ENCODE data around the gene ATP2B1. TPM values are rescaled to one million over a fixed set of nuclear protein-coding genes. Genes with fewer than 3 reads are reported as not detected.

The ATP2B1 gene
- total RNA-seq, 2 donors from 2014 or later, result 14.9 to 18.5 TPM

GRCh38 chr12:89750389-89751351, 42.0 kb upstream of the ATP2B1 start:
- H3K27ac ChIP-seq, result no peak overlapping the region
- no peaks in the 10 kb centered on the region for H3K9me3 ChIP-seq
- DNase-seq (ENCODE audit: low spot score), result no peak
- no peak for TF ChIP-seq CTCF (IDR thresholded peaks at IDR 0.05)
- no peaks in the 10 kb centered on the region for H3K27me3 ChIP-seq
- H3K4me1 ChIP-seq, result no peaks in the 10 kb centered on the region
- no peak overlapping the region for H3K4me3 ChIP-seq
- no peaks in the 10 kb centered on the region for H3K36me3 ChIP-seq

GRCh38 chr12:89748791-89749190, 40.2 kb upstream of the ATP2B1 start:
- Histone ChIP-seq H3K4me1 (no peaks in the 10 kb centered on the region), H3K27ac (no peak overlapping the region), H3K36me3 (no peaks in the 10 kb centered on the region), H3K9me3 (no peaks in the 10 kb centered on the region), H3K27me3 (no peaks in the 10 kb centered on the region), H3K4me3 (no peak overlapping the region)
- no peak for TF ChIP-seq CTCF (IDR thresholded peaks at IDR 0.05)
- DNase-seq (ENCODE audit: low spot score), result no peak

DNA sequence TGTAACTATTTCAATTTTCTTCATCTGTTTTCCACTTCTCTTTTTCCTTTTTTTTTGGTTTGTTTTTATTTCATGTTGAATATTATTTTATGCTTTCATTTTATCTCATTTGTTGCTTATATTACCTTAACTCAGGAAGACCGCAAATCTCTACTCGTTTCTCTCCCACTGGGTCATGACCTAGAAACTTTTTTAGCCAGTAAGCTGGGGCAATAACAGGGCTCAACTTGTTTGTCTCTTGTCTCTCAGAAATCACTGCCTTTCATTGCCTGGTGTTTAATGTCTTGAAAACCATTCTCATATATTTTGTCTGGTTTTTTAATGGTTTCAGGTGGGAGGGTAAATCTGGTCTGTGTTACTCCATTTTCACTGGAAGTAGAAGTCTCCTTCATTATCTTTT, 36.6 kb upstream of the ATP2B1 start:
- DNase-seq (ENCODE audit: low spot score), result no peak
- Histone ChIP-seq H3K27me3 (no peaks in the 10 kb centered on the region), H3K4me1 (no peaks in the 10 kb centered on the region)

DNA sequence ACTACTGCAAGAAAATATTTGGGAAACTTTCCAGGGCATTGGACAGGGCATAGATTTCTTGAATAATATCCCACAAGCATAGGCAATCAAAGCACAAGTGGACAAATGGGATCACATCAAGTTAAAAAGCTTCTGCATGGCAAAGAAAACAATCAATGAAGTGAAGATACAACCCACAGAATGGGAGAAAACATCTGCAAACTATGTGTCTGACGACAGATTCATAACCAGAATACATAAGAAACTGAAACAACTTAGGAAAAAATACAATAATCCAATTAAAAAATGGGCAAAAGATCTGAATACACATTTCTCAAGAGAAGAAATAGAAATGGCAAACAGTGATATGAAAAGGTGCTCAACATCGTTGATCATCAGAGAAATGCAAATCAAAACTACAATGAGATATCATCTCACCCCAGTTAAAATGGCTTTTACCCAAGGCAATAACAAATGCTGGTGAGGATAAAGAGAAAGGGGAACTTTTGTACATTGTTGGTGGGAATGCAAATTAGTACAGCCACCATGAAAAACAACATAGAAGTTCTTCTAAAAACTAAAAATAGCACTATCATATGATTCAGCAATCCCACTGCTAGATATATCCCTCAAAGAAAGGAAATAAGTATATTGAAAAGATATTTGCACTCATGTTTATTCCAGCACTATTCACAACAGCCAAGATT, 33.8 kb upstream of the ATP2B1 start:
- no peak for DNase-seq (ENCODE audit: low spot score)
- peaks cover 0 to 21% of the 10 kb centered on the region in 2 donors for H3K9me3 ChIP-seq
- TF ChIP-seq CTCF (IDR thresholded peaks at IDR 0.05), result no peak
- H3K4me3 ChIP-seq, result no peak overlapping the region
- no peak overlapping the region for H3K27ac ChIP-seq
- H3K36me3 ChIP-seq, result no peaks in the 10 kb centered on the region
- H3K4me1 ChIP-seq, result no peaks in the 10 kb centered on the region
- no peaks in the 10 kb centered on the region for H3K27me3 ChIP-seq

More for the DNA sequence above, 36.6 kb upstream of the ATP2B1 start:
- H3K4me3 ChIP-seq, result no peak overlapping the region
- TF ChIP-seq CTCF (IDR thresholded peaks at IDR 0.05), result no peak
- H3K27ac ChIP-seq, result no peak overlapping the region
- H3K36me3 ChIP-seq, result no peaks in the 10 kb centered on the region
- peaks cover 0 to 14% of the 10 kb centered on the region in 2 donors for H3K9me3 ChIP-seq

- TF ChIP-seq CTCF (IDR thresholded peaks at IDR 0.05), result no peak
- H3K27me3 ChIP-seq, result no peaks in the 10 kb centered on the region
- H3K27ac ChIP-seq, result no peak overlapping the region
- peaks cover 0 to 21% of the 10 kb centered on the region in 2 donors for H3K9me3 ChIP-seq
- H3K4me1 ChIP-seq, result no peaks in the 10 kb centered on the region
- no peaks in the 10 kb centered on the region for H3K36me3 ChIP-seq
- no peak for DNase-seq (ENCODE audit: low spot score)
- H3K4me3 ChIP-seq, result no peak overlapping the region
These were observed 32.3 kb upstream of the ATP2B1 start for GRCh38 chr12:89740943-89741342.

Measured in right atrium auricular region (tissue), 2 donors.